SK-N-MC (cell line): ENCODE measurements around the gene UBR2.

Source experiments
- EZH2 ChIP-seq: fragments of 200-600 bp; sonication (generic); IDR thresholded peaks from one replicate; pipeline ENCODE4 v1.6.1; 2017; ENCODE audit warnings: antibody characterized with exemption
- FOXP2 ChIP-seq: optimal IDR thresholded peaks from 2 replicates; pipeline ENCODE3; 2011; ENCODE audit warnings: mild to moderate bottlenecking, moderate library complexity; ENCODE audit not compliant: insufficient read depth; ENCODE audit errors: extremely low read length, control extremely low read depth
- POLR2AphosphoS5 ChIP-seq: IDR thresholded peaks from 2 replicates; pipeline ENCODE4 v1.6.1; 2012; ENCODE audit warnings: mild to moderate bottlenecking, low read depth, low read length, borderline replicate concordance

DNA sequence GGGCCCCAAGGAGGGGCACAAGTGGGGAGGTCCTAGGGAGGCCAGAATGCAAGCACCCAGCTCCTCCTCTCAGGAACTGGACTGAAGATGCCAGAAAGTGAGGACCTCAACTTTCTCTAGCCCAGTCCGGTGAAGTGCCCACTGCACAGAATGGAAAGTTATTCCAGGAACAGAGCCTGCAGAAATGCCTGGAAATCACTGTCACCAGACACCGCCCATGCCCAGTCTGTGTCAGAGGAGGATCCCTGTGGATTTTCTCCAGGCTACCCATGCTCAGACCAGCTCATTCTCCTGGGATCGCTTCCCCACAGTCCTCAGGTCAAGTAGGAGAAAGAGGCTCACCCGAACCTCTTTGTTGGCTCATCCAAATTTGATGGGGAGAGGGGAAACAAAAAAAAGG is 152.0 kb downstream of the UBR2 start:
- TF ChIP-seq POLR2AphosphoS5 = no peak
- TF ChIP-seq EZH2 = no peak
- no peak for TF ChIP-seq FOXP2
